K562 (cell line): ENCODE measurements around the gene PDE4D. TPM values are rescaled to one million over a fixed set of nuclear protein-coding genes. Genes with fewer than 3 reads are reported as not detected.

ENCODE experiments used
- ATAC-seq: fragments of 200-7000 bp; cut with Tn5 transposase; 3 replicates; pipeline ENCODE4 v1.9.1; 2020; ENCODE audit warnings: moderate library complexity
- BruUV-seq: library from RNA; stranded (reverse); fragments of 400-500 nt; replicated peaks from 2 replicates; lab custom pipeline; 2021; lab: Mats Ljungman, UMichigan
- CTCF ChIA-PET: fragments of 300-600 bp; formaldehyde crosslinking; extraction: SDS; loops from one replicate; lab custom pipeline; 2021; ENCODE audit warnings: low intra/inter-chr PET ratio; lab: Yijun Ruan, JAX
- POLR2A ChIA-PET: fragments of 300-600, 350-650 bp; sonication (Branson Sonifier 250); formaldehyde crosslinking; extraction: SDS; loops from one replicate; lab custom pipeline; 2021; ENCODE audit warnings: antibody characterized with exemption, inconsistent platforms; lab: Yijun Ruan, JAX
- DNase-seq, 4 experiments: peaks; one replicate each; pipeline versions ENCODE4 v3.0.0 to v3.0.0-alpha.2; 2011 to 2018; ENCODE audit warnings: low spot score in 3 of 4, mixed read lengths in 3 of 4; ENCODE audit errors: extremely low read depth in 1 of 4
- FAIRE-seq: peaks from 2 replicates; lab custom pipeline; 2011; peaks lifted over from hg19 to GRCh38; lab: Jason Lieb, UNC
- H2AFZ ChIP-seq: 2 replicates; pipeline ENCODE4 v1.6.0; 2011; ENCODE audit warnings: low read depth, low read length, control low read depth, inconsistent platforms
- H3K27ac ChIP-seq: fragments of 200-600 bp; 3 replicates; pipeline ENCODE4 v1.8.0; 2011; ENCODE audit warnings: low read depth, mild to moderate bottlenecking, control low read depth, inconsistent platforms, low read length, moderate library complexity, mixed read lengths; ENCODE audit errors: extremely low read depth
- H3K27me3 ChIP-seq, 2 experiments: fragments of 300-600 bp in 1 of 2; 2 replicates in 1 of 2; 3 replicates in 1 of 2; pipeline versions ENCODE4 v1.6.0 to v1.8.0; 2011; ENCODE audit warnings: inconsistent platforms in 2 of 2, low read length in 2 of 2, mild to moderate bottlenecking in 1 of 2, mixed read lengths in 1 of 2, moderate library complexity in 1 of 2; ENCODE audit not compliant: control insufficient read depth in 2 of 2, insufficient read depth in 2 of 2
- H3K36me3 ChIP-seq: fragments of 300-600 bp; 3 replicates; pipeline ENCODE4 v1.8.0; 2011; ENCODE audit warnings: mild to moderate bottlenecking, low read length, inconsistent platforms; ENCODE audit not compliant: control insufficient read depth, insufficient read depth
- H3K4me1 ChIP-seq, 2 experiments: fragments of 200-600 bp in 1 of 2; replicated peaks in 1 of 2; 2 replicates in 1 of 2; 3 replicates in 1 of 2; pipeline versions ENCODE4 v1.5.1 to v1.8.0; 2011; ENCODE audit warnings: inconsistent platforms in 2 of 2, low read length in 2 of 2, mild to moderate bottlenecking in 1 of 2, mixed read lengths in 1 of 2, moderate library complexity in 1 of 2; ENCODE audit not compliant: control insufficient read depth in 2 of 2, insufficient read depth in 2 of 2
- H3K4me2 ChIP-seq: 2 replicates; pipeline ENCODE4 v1.6.1; 2011; ENCODE audit warnings: low read length, control low read depth, inconsistent platforms, mixed read lengths; ENCODE audit not compliant: insufficient read depth
- H3K4me3 ChIP-seq: fragments of 200-600 bp; sonication (generic), shearing (Covaris generic); 2 replicates; pipeline ENCODE4 v1.5.1; 2016; ENCODE audit warnings: control low read depth, inconsistent platforms
- H3K79me2 ChIP-seq: fragments of 200-600 bp; 3 replicates; pipeline ENCODE4 v1.8.0; 2011; ENCODE audit warnings: low read length, inconsistent platforms; ENCODE audit not compliant: control insufficient read depth, insufficient read depth
- H3K9ac ChIP-seq, 2 experiments: 2 replicates each; pipeline versions ENCODE4 v1.6.0 to v1.6.1; 2011; ENCODE audit warnings: low read depth in 2 of 2, low read length in 2 of 2, control low read depth in 1 of 2, inconsistent platforms in 1 of 2, mild to moderate bottlenecking in 1 of 2, mixed read lengths in 1 of 2; ENCODE audit not compliant: insufficient read depth in 1 of 2
- H3K9me1 ChIP-seq: one replicate; pipeline ENCODE4 v1.6.0; 2011; ENCODE audit warnings: inconsistent platforms, mild to moderate bottlenecking, low read length, moderate library complexity; ENCODE audit not compliant: control insufficient read depth, insufficient read depth
- H3K9me3 ChIP-seq: replicated peaks from 2 replicates; pipeline ENCODE4 v1.5.1; 2011; ENCODE audit warnings: low read depth, low read length, inconsistent platforms; ENCODE audit not compliant: control insufficient read depth, insufficient read depth
- H4K20me1 ChIP-seq: replicated peaks from 2 replicates; pipeline ENCODE4 v1.6.1; 2011; ENCODE audit warnings: low read length, inconsistent platforms, mixed read lengths; ENCODE audit not compliant: control insufficient read depth, insufficient read depth
- ZNF695 ChIP-seq: fragments of 450-650 bp; formaldehyde crosslinking; IDR thresholded peaks from 2 replicates; pipeline ENCODE4 v1.4.0; 2020; ENCODE audit warnings: mild to moderate bottlenecking, moderate library complexity
- WGBS: fragments of 100-300 bp; shearing (Covaris generic); methylation state at CpG from one replicate; pipeline ENCODE4 v1.1.6; 2016; ENCODE audit warnings: low coverage, mixed read lengths; ENCODE audit not compliant: insufficient coverage; ENCODE audit errors: missing lambda C conversion rate; 5-methylcytosine and 5-hydroxymethylcytosine counted together
- in situ Hi-C: fragments of 300-500 bp; cut with MboI; formaldehyde crosslinking; loops from 4 replicates; pipeline ENCODE4 v1.15.0; 2018; ENCODE audit warnings: inconsistent platforms, mixed read lengths
- intact Hi-C: fragments of 100-400 bp; cut with micrococcal nuclease; formaldehyde crosslinking; loops from 2 replicates; pipeline ENCODE4 v1.14.2; 2022
- polyA plus RNA-seq, 8 experiments: library from polyadenylated mRNA; depleted of rRNA in 4 of 8; stranded (reverse) in 5 of 8; unstranded in 3 of 8; fragments of >200 nt; fragmentation: Nextera tagmentation in 2 of 8; fragmentation: Illumina TruSeq in 1 of 8; extraction: Ambion mirVana in 2 of 8; extraction: Trizol in 1 of 8; gene quantifications; 2 replicates each; pipeline versions ENCODE4 v1.2.1 to v1.2.3, GENCODE V29; 2011 to 2014; ENCODE audit warnings: inconsistent platforms in 1 of 8, missing spikeins in 1 of 8
- total RNA-seq, 7 experiments: library from RNA; depleted of rRNA in 6 of 7; stranded (reverse); fragments of >200 nt in 6 of 7; fragmentation: Illumina TruSeq in 2 of 7; extraction: Trizol in 2 of 7; gene quantifications; 2 replicates each; pipeline versions ENCODE4 v1.2.1 to v1.2.3, GENCODE V29; 2011 to 2021; ENCODE audit warnings: low replicate concordance in 1 of 7
- TF ChIP-seq, protein P1 (sequence below): fragments of 250-450 bp; sonication (Bioruptor Pico); IDR thresholded peaks from 2 replicates; pipeline ENCODE4 v1.6.1; 2021; ENCODE audit warnings: mild to moderate bottlenecking

PDE4D gene
- total and polyA plus RNA-seq, 9 of the 15 experiments (the other 6 are each of a cell fraction or from before 2014, with no cell fraction given) = 0.04 to 0.46 (median 0.13) TPM

DNA sequence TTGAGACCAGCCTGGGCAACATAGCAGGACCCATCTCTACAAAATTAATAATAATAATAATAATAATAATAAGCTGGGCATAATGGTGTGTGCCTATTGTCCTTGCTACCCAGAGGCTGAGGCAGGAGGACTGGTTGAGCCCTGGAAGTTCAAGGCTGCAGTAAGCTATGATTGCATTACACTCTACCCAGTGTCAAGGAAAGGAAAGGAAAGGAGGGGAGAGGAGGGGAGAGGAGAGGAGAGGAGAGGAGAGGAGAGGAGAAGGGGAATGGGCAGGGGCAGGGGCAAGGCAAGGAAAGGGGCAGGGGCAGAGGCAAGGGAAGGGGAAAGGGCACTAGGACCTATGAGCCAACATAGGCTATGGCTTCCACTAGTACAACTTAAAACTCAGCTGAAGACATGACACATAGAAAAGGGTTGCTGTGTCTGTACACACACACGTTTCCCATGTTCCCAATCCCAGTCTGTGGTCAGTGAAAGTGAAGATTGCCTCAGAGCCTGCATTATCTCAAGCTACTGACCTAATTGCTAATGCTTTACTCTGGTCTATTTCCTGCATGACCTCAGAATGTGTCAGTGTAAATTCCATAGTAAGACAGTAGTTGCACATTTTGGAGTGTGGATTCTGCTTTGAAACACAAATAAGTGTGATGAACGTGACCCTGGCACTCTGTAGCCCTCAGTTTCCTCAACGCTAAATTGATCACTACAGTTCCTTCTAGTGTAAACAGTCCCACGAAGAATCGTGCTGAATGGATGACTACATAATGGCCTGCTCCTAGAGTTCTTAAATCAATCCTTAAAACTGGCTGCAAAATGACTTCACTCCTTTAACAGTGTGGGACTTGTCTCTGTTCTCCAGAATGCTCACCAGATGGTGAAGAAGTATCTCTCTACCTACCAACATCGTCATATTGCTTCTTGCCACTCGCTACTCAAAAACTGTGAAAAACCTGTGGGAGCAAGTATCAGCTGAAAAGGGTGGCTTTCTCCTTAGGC lies 813.6 kb downstream of the PDE4D start:
- H3K4me3 ChIP-seq = no peak overlapping the region
- in situ Hi-C loops (no loop called here), intact Hi-C loops (no loop called here)
- H3K27ac ChIP-seq = no peak overlapping the region
- no TSS peak for BruUV-seq
- 0% methylated on average over 7 of the region's 7 CpGs for WGBS
- H3K79me2 ChIP-seq = no peaks in the 10 kb centered on the region
- no peaks in the 10 kb centered on the region for H3K36me3 ChIP-seq
- H3K9me3 ChIP-seq = no peaks in the 10 kb centered on the region
- no peak overlapping the region for H2AFZ ChIP-seq
- H3K9ac ChIP-seq = no peak overlapping the region
- ATAC-seq = no peak
- no peaks in the 10 kb centered on the region for H3K9me1 ChIP-seq
- no peak overlapping the region for H3K4me2 ChIP-seq
- FAIRE-seq = no peak
- ChIA-PET POLR2A (no interaction called here), CTCF (no interaction called here)
- TF ChIP-seq ZNF695 (CRISPR knock-in tag) = no peak
- TF ChIP-seq, protein P1, sequence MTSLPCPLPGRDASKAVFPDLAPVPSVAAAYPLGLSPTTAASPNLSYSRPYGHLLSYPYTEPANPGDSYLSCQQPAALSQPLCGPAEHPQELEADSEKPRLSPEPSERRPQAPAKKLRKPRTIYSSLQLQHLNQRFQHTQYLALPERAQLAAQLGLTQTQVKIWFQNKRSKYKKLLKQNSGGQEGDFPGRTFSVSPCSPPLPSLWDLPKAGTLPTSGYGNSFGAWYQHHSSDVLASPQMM (CRISPR knock-in tag) = no peak
- H3K4me1 ChIP-seq = no peaks in the 10 kb centered on the region
- H4K20me1 ChIP-seq = no peaks in the 10 kb centered on the region
- no peak for DNase-seq
- no peaks in the 10 kb centered on the region for H3K27me3 ChIP-seq
